Thyroid gland (tissue), 4 donors: ENCODE results near the gene PCNX3.
"Not testable (repeated sequence)": the region's sequence is repeated elsewhere in the genome, so short reads cannot be mapped to it uniquely, and the experiment has no call there.

ENCODE experiments used
- CTCF ChIP-seq, 6 experiments: fragments of 200-600 bp in 3 of 6; fragments of 450-650 bp in 3 of 6; sonication (generic) in 3 of 6; IDR thresholded peaks; one replicate each; pipeline ENCODE4 v1.5.1; 2016 to 2019; ENCODE audit warnings: antibody characterized with exemption in 6 of 6, mild to moderate bottlenecking in 2 of 6, inconsistent platforms in 1 of 6, moderate library complexity in 1 of 6
- POLR2A ChIP-seq, 2 donors: fragments of 450-650 bp; IDR thresholded peaks; one replicate each; pipeline ENCODE4 v1.6.1; 2017; ENCODE audit warnings: antibody characterized with exemption in 2 of 2, mild to moderate bottlenecking in 2 of 2, moderate library complexity in 1 of 2

- not testable (repeated sequence) for TF ChIP-seq CTCF, POLR2A (IDR thresholded peaks at IDR 0.05)
Observed at GRCh38 chr11:65683480-65683879, 67.9 kb downstream of the PCNX3 start.
